ENCODE measurements around the gene MTSS2. TPM values are rescaled to one million over a fixed set of nuclear protein-coding genes. Genes with fewer than 3 reads are reported as not detected.
"Not testable (repeated sequence)": the region's sequence is repeated elsewhere in the genome, so short reads cannot be mapped to it uniquely, and the experiment has no call there.

The MTSS2 gene
- total RNA-seq, 1 donor from 2014 or later, result 102 TPM

- TF ChIP-seq CTCF (IDR thresholded peaks at IDR 0.05; ENCODE audit: unreplicated experiment), result no peak
- no peaks in the 10 kb centered on the region for H3K27me3 Mint-ChIP-seq (ENCODE audit: low read depth)
- H3K4me1 Mint-ChIP-seq, result peaks cover 3% of the 10 kb centered on the region
- H3K4me3 Mint-ChIP-seq, result no peak overlapping the region
- H3K36me3 Mint-ChIP-seq, result no peaks in the 10 kb centered on the region
- no peak overlapping the region for H3K27ac Mint-ChIP-seq
- no peaks in the 10 kb centered on the region for H3K9me3 Mint-ChIP-seq
- no peak for DNase-seq (ENCODE audit: low spot score in 2 of 2, unreplicated experiment in 2 of 2)
Observed at GRCh38 chr16:70649300-70649699, 36.6 kb downstream of the MTSS2 start.

DNA sequence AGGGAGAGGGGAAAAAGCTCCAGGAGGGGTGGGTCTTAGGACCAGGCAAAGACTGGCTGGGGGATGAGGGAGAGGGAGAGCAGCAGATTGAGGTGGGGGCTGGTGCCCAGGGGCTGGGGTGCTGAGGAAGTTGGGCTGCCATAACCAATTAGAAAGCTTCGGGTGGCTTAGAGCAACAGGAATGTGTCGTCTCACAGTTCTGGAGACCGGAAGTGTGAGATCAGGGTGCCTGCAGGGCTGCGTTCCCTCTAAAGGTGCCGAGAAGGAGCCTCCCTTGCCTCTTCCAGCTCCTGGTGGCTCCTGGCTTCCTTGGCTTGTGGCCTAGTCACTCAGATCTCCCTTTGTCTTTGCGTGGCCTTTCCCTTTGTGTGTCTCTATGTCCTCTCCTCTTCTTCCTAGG is 37.2 kb downstream of the MTSS2 start:
- no peak for TF ChIP-seq CTCF (IDR thresholded peaks at IDR 0.05; ENCODE audit: unreplicated experiment)
- Mint-ChIP-seq H3K27ac (no peak overlapping the region), H3K4me1 (no peaks in the 10 kb centered on the region), H3K4me3 (no peak overlapping the region), H3K27me3 (ENCODE audit: low read depth) (no peaks in the 10 kb centered on the region), H3K36me3 (no peaks in the 10 kb centered on the region), H3K9me3 (no peaks in the 10 kb centered on the region)
- no peak for DNase-seq (ENCODE audit: low spot score in 2 of 2, unreplicated experiment in 2 of 2)

DNA sequence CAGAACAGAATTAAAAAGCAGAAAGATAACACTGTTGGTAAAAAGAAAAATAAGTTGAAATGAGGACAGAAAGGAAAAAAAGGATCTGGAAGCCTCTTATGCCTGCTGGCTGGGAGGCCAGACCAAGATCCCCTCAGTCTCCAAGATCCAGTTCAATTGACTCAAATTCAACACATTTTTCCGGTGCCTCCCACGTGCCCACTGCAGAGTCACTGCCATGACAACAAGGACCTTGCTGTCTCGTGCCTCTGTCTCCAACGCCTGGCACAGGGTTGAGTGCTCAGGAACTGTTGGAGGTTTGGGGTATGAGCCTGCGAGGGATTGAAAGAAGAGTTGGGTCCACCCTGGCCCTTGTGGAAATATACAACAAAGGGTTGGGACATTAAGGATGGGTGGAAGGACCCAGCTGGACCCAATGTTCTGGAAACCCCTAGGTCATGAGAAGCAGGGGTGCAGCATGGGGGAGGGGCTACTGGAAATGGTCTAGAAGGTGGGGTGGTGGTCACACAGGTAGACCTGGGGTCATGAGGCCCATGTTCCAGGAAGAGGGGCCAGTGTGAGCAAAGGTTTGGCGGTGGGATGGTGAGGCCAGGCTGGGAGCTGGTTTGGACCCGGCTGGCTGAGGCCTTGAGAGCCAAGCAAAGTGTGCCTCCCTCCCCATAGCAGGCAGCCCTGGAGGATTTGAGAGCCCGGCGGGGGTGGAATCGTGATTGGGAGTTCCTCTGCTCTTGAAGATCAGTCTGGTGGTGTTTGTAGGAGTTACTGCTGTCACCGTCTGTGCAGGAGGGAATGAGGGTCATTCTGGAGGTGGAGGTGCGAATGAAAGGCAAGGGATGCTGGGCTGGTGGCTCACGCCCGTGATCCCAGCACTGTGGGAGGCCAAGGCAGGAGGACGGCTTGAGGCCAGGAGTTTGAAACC is 38.2 kb downstream of the MTSS2 start:
- H3K4me1 Mint-ChIP-seq, result no peaks in the 10 kb centered on the region
- DNase-seq (ENCODE audit: low spot score in 2 of 2, unreplicated experiment in 2 of 2), result no peak
- no peaks in the 10 kb centered on the region for H3K36me3 Mint-ChIP-seq
- TF ChIP-seq CTCF (IDR thresholded peaks at IDR 0.05; ENCODE audit: unreplicated experiment), result no peak
- H3K9me3 Mint-ChIP-seq, result no peaks in the 10 kb centered on the region
- no peaks in the 10 kb centered on the region for H3K27me3 Mint-ChIP-seq (ENCODE audit: low read depth)
- H3K27ac Mint-ChIP-seq, result no peak overlapping the region
- H3K4me3 Mint-ChIP-seq, result no peak overlapping the region

DNA sequence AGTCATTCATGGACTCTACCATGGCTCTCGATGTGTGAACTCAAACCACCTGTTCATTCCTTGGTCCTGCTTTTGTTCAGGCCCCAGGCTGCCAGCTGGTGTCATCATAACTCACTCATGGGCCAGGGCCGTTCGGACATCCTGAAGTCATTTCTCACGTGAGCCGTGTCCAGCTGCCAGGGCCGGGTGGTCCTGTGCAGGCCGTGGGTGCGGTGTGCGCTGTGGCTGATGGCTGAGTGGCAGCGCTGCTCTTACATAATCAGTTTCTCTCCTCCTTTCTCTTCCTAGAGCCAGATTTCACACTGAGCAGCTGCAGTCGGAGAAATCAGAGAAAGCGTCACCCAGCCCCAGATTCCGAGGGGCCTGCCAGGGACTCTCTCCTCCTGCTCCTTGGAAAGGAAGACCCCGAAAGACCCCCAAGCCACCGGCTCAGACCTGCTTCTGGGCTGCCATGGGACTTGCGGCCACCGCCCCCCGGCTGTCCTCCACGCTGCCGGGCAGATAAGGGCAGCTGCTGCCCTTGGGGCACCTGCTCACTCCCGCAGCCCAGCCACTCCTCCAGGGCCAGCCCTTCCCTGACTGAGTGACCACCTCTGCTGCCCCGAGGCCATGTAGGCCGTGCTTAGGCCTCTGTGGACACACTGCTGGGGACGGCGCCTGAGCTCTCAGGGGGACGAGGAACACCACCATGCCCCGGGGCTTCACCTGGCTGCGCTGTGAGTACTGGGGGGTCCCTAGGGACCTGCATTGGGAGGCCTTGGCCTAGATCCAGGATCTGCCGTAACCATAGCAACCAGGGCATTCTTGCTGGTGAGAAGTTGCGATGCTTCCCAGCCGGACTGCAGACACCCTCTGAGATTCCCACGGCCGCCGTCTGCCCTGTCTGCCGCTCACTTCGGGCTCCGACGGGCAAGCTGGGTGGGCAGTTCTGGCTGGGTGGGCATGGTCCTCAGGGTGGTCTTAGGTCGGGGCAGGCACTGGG is 39.3 kb downstream of the MTSS2 start, which contains the start of gene IL34:
Gene IL34 (plus strand): TSS at position 300 of the 982 bp plus-strand sequence. CDS start 389 bp downstream, at position 689.
- Mint-ChIP-seq H3K4me3 (no peak within 1 kb of the TSS), H3K9me3 (no peaks in the 10 kb centered on the region), H3K27ac (no peak within 1 kb of the TSS), H3K36me3 (no peaks in the 10 kb centered on the region), H3K4me1 (no peaks in the 10 kb centered on the region), H3K27me3 (ENCODE audit: low read depth) (no peaks in the 10 kb centered on the region)
- no peak for TF ChIP-seq CTCF (IDR thresholded peaks at IDR 0.05; ENCODE audit: unreplicated experiment)
- DNase-seq (ENCODE audit: low spot score in 2 of 2, unreplicated experiment in 2 of 2), result no peak

DNA sequence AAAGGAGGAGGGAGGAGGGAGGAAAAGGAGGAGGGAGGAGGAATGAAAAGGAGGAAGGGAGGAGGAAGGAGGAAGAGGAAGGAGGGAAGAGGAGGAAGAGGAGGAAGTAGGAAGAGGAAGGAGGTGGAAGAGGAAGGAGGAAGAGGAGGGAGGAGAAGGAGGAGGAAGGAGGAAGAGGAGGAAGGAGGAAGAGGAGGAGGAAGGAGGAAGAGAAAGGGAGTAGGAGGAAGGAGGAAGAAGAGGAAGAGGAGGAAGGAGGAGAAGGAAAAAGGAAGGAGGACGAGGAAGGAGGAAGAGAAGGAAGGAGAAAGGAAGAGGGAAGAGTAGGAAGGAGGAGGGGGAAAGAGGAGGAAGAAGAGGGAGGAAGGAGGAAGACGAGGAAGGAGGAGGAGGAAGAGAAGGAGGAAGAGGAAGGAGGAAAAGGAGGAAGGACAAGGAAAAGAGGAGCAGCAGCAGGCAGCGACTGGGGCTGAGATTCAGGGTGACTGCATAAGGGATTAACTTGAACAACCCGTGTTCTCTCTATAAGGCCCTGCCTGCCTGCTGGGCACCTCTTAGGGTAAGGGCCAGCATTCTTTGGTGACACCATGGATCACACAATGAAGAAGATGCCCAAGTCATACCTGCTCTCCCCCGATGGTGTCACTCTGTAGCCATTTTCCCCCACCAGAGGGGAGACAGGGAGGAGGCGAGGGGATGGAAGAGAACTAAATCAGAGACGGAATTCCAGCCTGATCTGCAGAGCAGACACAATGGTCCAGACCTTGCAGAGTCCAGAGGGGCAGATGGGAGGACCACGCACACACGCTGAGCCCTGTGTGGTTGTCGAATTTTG is 40.9 kb downstream of the MTSS2 start:
- Mint-ChIP-seq H3K27me3 (ENCODE audit: low read depth) (no peaks in the 10 kb centered on the region), H3K9me3 (no peaks in the 10 kb centered on the region), H3K4me3 (no peak overlapping the region), H3K27ac (no peak overlapping the region), H3K4me1 (no peaks in the 10 kb centered on the region), H3K36me3 (no peaks in the 10 kb centered on the region)
- no peak for TF ChIP-seq CTCF (IDR thresholded peaks at IDR 0.05; ENCODE audit: unreplicated experiment)
- DNase-seq (ENCODE audit: low spot score in 2 of 2, unreplicated experiment in 2 of 2), result no peak

DNA sequence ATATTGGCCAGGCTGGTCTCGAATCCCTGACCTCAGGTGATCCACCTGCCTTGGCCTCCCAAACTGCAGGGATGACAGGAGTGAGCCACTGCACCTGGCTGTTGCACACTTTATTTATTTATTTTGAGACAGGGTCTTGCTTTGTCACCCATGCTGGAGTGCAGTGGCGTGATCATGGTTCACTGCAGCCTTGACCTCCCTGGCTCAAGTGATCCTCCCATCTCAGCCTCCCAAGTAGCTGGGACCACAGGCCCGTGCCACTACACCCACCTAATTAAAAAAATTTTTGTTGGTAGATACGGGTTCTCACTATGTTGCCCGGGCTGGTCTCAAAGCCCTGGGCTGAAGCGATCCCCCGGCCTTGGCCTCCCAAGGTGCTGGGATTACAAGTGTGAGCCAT is 42.6 kb downstream of the MTSS2 start:
- not testable (repeated sequence) for H3K27ac Mint-ChIP-seq; H3K36me3 Mint-ChIP-seq; H3K9me3 Mint-ChIP-seq; DNase-seq (ENCODE audit: low spot score in 2 of 2, unreplicated experiment in 2 of 2); H3K27me3 Mint-ChIP-seq (ENCODE audit: low read depth); H3K4me3 Mint-ChIP-seq; H3K4me1 Mint-ChIP-seq

Measured in mesothelial cell of epicardium (in vitro differentiated cells).